HG03060 (cell line): Measurements from ENCODE around the gene DUSP16.

Experiments
- ATAC-seq: cut with Tn5 transposase; IDR thresholded peaks from one replicate; pipeline ENCODE4 v1.9.1; 2021; ENCODE audit warnings: low read depth, moderate number of reproducible peaks; ENCODE audit not compliant: unreplicated experiment

Gene DUSP16

GRCh38 chr12:12447236-12447635 is 115.4 kb downstream of the DUSP16 start:
- no peak for ATAC-seq

GRCh38 chr12:12446786-12447185 is 115.9 kb downstream of the DUSP16 start:
- ATAC-seq: no peak

GRCh38 chr12:12445882-12446181 is 116.8 kb downstream of the DUSP16 start:
- no peak for ATAC-seq

DNA sequence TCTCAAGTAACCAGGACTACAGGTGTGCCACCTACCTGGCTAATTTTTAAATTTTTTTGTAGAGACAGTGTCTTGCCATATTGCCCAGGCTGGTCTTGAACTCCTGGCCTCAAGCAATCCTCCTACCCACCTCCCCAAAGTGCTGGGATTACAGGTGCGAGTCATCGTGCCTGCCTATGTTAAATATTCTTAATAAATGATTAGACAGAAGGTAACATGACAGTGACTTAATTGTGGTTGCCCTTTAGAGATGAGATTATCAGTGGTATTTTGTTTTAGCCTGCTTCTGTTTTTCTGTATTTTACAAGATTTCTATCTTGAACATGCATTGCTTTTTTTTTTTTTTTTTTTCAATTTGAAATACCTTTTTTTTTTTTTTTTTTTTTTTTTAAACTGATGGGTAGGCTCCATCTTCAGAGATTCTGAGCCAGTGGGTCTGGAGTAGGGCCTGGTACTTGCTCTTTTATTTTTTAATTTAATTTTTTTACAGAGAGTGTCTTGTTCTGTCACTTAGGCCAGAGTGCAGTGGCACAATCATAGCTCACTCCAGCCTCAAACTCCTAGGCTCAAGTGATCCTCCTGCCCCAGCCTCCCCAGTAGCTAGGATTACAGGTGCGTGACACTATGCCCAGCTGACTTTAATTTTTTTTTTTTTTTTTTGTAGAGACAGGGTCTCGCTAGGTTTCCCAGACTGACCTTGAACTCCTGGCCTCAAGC is 117.3 kb downstream of the DUSP16 start:
- ATAC-seq: no peak

- no peak for ATAC-seq
These were observed 119.2 kb downstream of the DUSP16 start for GRCh38 chr12:12443431-12443878.

- ATAC-seq: no peak
These were observed 120.1 kb downstream of the DUSP16 start for GRCh38 chr12:12442548-12443071.

- ATAC-seq: no peak
These were observed 120.7 kb downstream of the DUSP16 start for GRCh38 chr12:12441843-12442461.

DNA sequence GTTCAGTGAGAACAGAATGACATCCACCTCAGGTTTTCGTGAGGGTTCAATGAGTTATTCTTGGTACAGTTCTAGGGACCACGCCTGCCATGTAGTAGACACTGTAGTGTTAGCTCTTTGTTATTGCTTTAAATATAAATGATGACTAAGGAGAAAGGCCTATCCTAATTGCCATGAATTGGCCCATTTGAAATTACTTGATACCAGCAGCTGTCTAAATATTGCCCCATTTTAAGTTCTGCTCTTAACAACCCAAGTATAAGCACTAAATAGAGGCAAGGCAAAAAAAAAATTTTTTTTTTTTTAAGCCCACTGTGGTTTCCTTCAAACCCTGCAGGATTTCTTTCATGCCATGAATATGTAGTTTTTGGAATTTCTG is 121.2 kb downstream of the DUSP16 start:
- ATAC-seq: no peak

DNA sequence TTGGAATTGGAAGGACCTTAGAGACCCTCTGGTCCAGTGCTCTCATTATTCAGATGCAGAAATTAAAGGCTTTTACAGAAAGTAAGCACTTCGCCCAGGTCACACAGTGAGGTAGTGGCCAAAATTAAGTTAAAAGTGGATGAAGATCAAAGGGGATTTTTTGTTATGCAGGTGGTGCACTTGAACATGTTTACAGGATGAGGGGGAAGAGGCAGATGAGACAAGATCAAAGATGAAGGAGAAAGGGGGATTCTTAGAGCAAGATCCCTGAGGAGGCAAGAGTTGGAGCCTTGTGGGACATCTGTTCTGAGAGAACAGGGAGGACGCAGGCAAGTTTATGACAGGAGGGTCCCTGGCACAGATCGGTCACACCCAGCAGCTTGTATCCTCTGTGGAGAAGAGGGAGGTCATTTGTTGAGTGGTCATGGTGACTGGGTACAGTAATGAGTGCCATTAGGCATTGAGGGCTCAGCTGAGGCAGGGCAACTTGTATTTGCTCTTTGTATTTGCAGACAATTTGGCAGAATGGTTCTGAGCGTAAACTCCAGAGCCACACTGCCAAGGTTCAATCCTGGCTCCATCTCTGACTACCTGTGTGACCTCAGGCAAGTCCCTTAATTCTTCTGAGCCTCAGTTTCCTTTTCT is 121.8 kb downstream of the DUSP16 start:
- ATAC-seq: no peak

GRCh38 chr12:12439636-12440035 is 123.0 kb downstream of the DUSP16 start:
- no peak for ATAC-seq

- no peak for ATAC-seq
These were observed 125.8 kb downstream of the DUSP16 start for GRCh38 chr12:12436831-12437345.

DNA sequence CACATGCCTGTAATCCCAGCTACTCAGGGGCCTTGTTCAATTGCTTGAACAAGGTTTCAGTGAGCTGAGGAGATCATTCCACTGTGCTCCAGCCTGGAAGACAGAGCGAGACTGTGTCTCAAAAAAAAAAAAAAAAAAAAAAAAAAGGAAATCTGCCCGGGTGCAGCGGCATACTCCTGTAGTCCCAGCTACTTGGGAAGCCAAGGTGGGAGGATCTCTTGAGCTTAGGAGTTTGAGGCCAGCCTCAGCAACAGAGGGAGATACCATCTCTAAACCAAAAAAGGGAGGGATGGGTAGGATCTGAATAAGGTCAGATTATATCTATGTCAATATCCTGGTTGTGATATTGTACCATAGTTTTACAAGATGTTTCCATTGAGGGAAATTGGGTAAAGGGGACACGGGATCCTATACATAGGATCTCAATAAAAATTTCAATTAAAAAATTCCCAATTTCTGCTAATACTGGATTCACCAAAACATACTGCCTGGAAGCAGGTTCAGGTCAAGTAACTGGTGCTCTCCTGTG is 129.4 kb downstream of the DUSP16 start:
- no peak for ATAC-seq

- no peak for ATAC-seq
These were observed 130.3 kb downstream of the DUSP16 start for GRCh38 chr12:12432364-12432763.

GRCh38 chr12:12428961-12429657 is 133.6 kb downstream of the DUSP16 start:
- ATAC-seq: no peak

- ATAC-seq: no peak
These were observed 134.6 kb downstream of the DUSP16 start for GRCh38 chr12:12428047-12428446.

- ATAC-seq: no peak
These were observed 135.1 kb downstream of the DUSP16 start for GRCh38 chr12:12427568-12427967.

GRCh38 chr12:12425616-12426015 is 137.0 kb downstream of the DUSP16 start:
- ATAC-seq: no peak

GRCh38 chr12:12425001-12425400 is 137.7 kb downstream of the DUSP16 start:
- no peak for ATAC-seq
